Fibroblast of villous mesenchyme (primary cell): Measurements from ENCODE around the gene EMX2. TPM values are rescaled to one million over a fixed set of nuclear protein-coding genes. Genes with fewer than 3 reads are reported as not detected.

Source experiments
- DNase-seq: peaks from one replicate; pipeline ENCODE4 v3.0.0-alpha.2; 2010; ENCODE audit warnings: low read depth
- H3K4me3 ChIP-seq: 2 replicates; pipeline ENCODE4 v1.5.1; 2011; ENCODE audit warnings: low read depth, mild to moderate bottlenecking, low read length
- CTCF ChIP-seq: IDR thresholded peaks from 2 replicates; pipeline ENCODE4 v1.5.1; 2012; ENCODE audit warnings: low read depth, mild to moderate bottlenecking, low read length; ENCODE audit not compliant: insufficient read depth
- total RNA-seq: library from RNA; depleted of rRNA; stranded (reverse); fragments of >200 nt; gene quantifications from 2 replicates; pipeline ENCODE4 v1.2.3, GENCODE V29; 2012

The EMX2 gene
- total RNA-seq, 1 donor, result 10.8 TPM

- TF ChIP-seq CTCF, result peak; percentile 22
- peak; percentile 36 for DNase-seq
- peak overlapping the region; percentile 32 for H3K4me3 ChIP-seq
These were observed 10.7 kb downstream of the EMX2 start for GRCh38 chr10:117553142-117553814.

GRCh38 chr10:117553815-117554172, 11.2 kb downstream of the EMX2 start:
- DNase-seq, result no peak
- no peak overlapping the region for H3K4me3 ChIP-seq
- no peak for TF ChIP-seq CTCF

- DNase-seq, result no peak
- TF ChIP-seq CTCF, result no peak
- no peak overlapping the region for H3K4me3 ChIP-seq
These were observed 11.8 kb downstream of the EMX2 start for GRCh38 chr10:117554241-117554814.

GRCh38 chr10:117555017-117555416, 12.5 kb downstream of the EMX2 start:
- no peak for TF ChIP-seq CTCF
- no peak overlapping the region for H3K4me3 ChIP-seq
- no peak for DNase-seq

GRCh38 chr10:117555863-117556262, 13.3 kb downstream of the EMX2 start:
- no peak for TF ChIP-seq CTCF
- H3K4me3 ChIP-seq, result no peak overlapping the region
- DNase-seq, result no peak

GRCh38 chr10:117556356-117556755, 13.8 kb downstream of the EMX2 start:
- no peak for DNase-seq
- no peak for TF ChIP-seq CTCF
- no peak overlapping the region for H3K4me3 ChIP-seq

GRCh38 chr10:117559712-117560111, 17.2 kb downstream of the EMX2 start:
- H3K4me3 ChIP-seq, result no peak overlapping the region
- no peak for TF ChIP-seq CTCF
- DNase-seq, result no peak
